Peyer's patch (tissue), 4 donors: ENCODE measurements around the gene PLXNB2. TPM values are rescaled to one million over a fixed set of nuclear protein-coding genes. Genes with fewer than 3 reads are reported as not detected.

Experiments used
- DNase-seq, 3 donors: peaks; one replicate each; pipeline ENCODE4 v3.0.0-alpha.2; 2017 to 2019
- H3K27ac ChIP-seq, 4 donors: fragments of 200-600 bp; sonication (generic); one replicate each; pipeline ENCODE4 v1.5.1; 2016 to 2019
- H3K27me3 ChIP-seq, 2 donors: fragments of 200-600 bp; sonication (generic); one replicate each; pipeline ENCODE4 v1.5.1; 2019
- H3K36me3 ChIP-seq, 3 donors: fragments of 200-600 bp; sonication (generic); one replicate each; pipeline ENCODE4 v1.5.1; 2016 to 2019
- H3K4me1 ChIP-seq, 4 donors: fragments of 200-600 bp; sonication (generic); one replicate each; pipeline ENCODE4 v1.5.1; 2016 to 2019
- H3K4me3 ChIP-seq, 4 donors: fragments of 200-600 bp; sonication (generic); 1 replicate in 3 of 4; 2 replicates in 1 of 4; pipeline ENCODE4 v1.5.1; 2016 to 2019; ENCODE audit warnings: mild to moderate bottlenecking in 1 of 4
- H3K9me3 ChIP-seq, 4 donors: fragments of 200-600 bp; sonication (generic); one replicate each; pipeline ENCODE4 v1.5.1; 2016 to 2019; ENCODE audit warnings: mild to moderate bottlenecking in 1 of 4
- POLR2A ChIP-seq, 2 donors: fragments of 450-650 bp; IDR thresholded peaks; one replicate each; pipeline ENCODE4 v1.5.1; 2017; ENCODE audit warnings: antibody characterized with exemption in 2 of 2, mild to moderate bottlenecking in 2 of 2, moderate library complexity in 2 of 2
- total RNA-seq, 4 donors: library from RNA; depleted of rRNA; stranded (reverse); fragments of >200 nt; gene quantifications; one replicate each; pipeline ENCODE4 v1.1.0, GENCODE V29; 2016
- TF ChIP-seq, protein P1 (sequence below), 6 experiments: fragments of 450-650 bp in 4 of 6; fragments of 200-600 bp in 2 of 6; sonication (generic) in 1 of 6; IDR thresholded peaks; one replicate each; pipeline ENCODE4 v1.5.1; 2017 to 2019; ENCODE audit warnings: antibody characterized with exemption in 6 of 6, mild to moderate bottlenecking in 3 of 6, moderate library complexity in 1 of 6

Gene PLXNB2
- total RNA-seq, 4 donors from 2014 or later: 182 to 597 (median 307) TPM

DNA sequence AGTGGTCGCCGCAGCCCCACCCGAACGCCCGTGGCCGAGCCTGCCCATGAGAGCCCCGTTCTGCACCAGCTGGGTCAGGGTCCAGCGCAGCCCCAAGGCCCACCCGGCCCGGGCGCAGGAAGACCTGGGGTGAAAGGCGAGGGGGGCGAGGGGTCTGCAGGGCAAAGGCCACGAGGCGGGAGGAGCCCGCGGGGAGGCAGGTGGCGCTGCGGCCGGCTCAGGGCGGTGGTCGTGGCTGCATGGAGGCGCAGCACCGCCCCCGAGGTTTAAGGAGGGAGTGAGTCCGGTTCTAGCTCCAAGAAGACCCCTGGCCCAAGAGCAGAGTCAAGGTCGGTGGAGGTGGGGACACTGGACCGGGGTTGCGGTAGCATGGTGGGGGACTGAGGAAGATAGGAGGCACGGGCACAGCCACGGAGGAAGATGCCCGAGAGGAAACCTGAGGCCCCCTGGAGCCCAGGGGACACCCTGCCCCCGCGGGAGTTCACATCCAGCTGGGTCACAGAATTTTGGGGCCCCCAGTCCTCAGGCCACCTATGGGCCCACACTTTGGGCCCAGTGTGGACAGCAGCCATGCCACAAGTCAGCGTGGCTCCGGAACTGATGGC is 55.9 kb downstream of the PLXNB2 start:
- Histone ChIP-seq H3K9me3 (no peaks in the 10 kb centered on the region), H3K4me1 (peaks cover 9 to 46% (median 27%) of the 10 kb centered on the region in 4 donors), H3K27ac (peak overlapping the region; percentile 56 to 82 (median 70)), H3K27me3 (no peaks in the 10 kb centered on the region), H3K36me3 (peaks cover 0 to 6% (median 0%) of the 10 kb centered on the region in 3 donors), H3K4me3 (peak overlapping the region; percentile 58 to 87 (median 71))
- no peak for TF ChIP-seq POLR2A (IDR thresholded peaks at IDR 0.05)
- TF ChIP-seq, protein P1, sequence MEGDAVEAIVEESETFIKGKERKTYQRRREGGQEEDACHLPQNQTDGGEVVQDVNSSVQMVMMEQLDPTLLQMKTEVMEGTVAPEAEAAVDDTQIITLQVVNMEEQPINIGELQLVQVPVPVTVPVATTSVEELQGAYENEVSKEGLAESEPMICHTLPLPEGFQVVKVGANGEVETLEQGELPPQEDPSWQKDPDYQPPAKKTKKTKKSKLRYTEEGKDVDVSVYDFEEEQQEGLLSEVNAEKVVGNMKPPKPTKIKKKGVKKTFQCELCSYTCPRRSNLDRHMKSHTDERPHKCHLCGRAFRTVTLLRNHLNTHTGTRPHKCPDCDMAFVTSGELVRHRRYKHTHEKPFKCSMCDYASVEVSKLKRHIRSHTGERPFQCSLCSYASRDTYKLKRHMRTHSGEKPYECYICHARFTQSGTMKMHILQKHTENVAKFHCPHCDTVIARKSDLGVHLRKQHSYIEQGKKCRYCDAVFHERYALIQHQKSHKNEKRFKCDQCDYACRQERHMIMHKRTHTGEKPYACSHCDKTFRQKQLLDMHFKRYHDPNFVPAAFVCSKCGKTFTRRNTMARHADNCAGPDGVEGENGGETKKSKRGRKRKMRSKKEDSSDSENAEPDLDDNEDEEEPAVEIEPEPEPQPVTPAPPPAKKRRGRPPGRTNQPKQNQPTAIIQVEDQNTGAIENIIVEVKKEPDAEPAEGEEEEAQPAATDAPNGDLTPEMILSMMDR (IDR thresholded peaks at IDR 0.05): no peak
- no peak for DNase-seq

GRCh38 chr22:50250555-50251476 is 56.6 kb downstream of the PLXNB2 start, which contains the start of gene HDAC10:
TSS of gene HDAC10 (minus strand) at chr22:50251265. CDS start at chr22:50251032, 233 bp downstream.
- DNase-seq: peak; percentile 80 to 93 (median 92)
- Histone ChIP-seq H3K4me3 (peak within 1 kb of the TSS; percentile 58 to 87 (median 71)), H3K36me3 (peaks cover 0 to 13% (median 0%) of the 10 kb centered on the region in 3 donors), H3K27me3 (no peaks in the 10 kb centered on the region), H3K27ac (peak within 1 kb of the TSS; percentile 56 to 82 (median 70)), H3K9me3 (no peaks in the 10 kb centered on the region), H3K4me1 (peaks cover 9 to 52% (median 30%) of the 10 kb centered on the region in 4 donors)
- peak; percentile 23 to 51 for TF ChIP-seq POLR2A (IDR thresholded peaks at IDR 0.05)
- TF ChIP-seq, protein P1 (IDR thresholded peaks at IDR 0.05): no peak

- peak overlapping the region in 2 of 4 donors; percentile 70 to 82 for H3K27ac ChIP-seq
- DNase-seq: no peak
- peak overlapping the region; percentile 58 to 87 (median 71) for H3K4me3 ChIP-seq
- H3K36me3 ChIP-seq: peaks cover 0 to 13% (median 0%) of the 10 kb centered on the region in 3 donors
- H3K4me1 ChIP-seq: peaks cover 9 to 58% (median 35%) of the 10 kb centered on the region in 4 donors
- no peaks in the 10 kb centered on the region for H3K27me3 ChIP-seq
- TF ChIP-seq, protein P1 (IDR thresholded peaks at IDR 0.05): no peak
- TF ChIP-seq POLR2A (IDR thresholded peaks at IDR 0.05): no peak
- no peaks in the 10 kb centered on the region for H3K9me3 ChIP-seq
These were observed 57.2 kb downstream of the PLXNB2 start for GRCh38 chr22:50250249-50250554.

GRCh38 chr22:50249341-50250248 is 57.9 kb downstream of the PLXNB2 start:
- H3K36me3 ChIP-seq: peaks cover 0 to 13% (median 0%) of the 10 kb centered on the region in 3 donors
- H3K27me3 ChIP-seq: no peaks in the 10 kb centered on the region
- no peaks in the 10 kb centered on the region for H3K9me3 ChIP-seq
- no peak overlapping the region for H3K27ac ChIP-seq
- no peak for TF ChIP-seq POLR2A (IDR thresholded peaks at IDR 0.05)
- TF ChIP-seq, protein P1 (IDR thresholded peaks at IDR 0.05): no peak
- peak overlapping the region in 2 of 4 donors; percentile 74 to 87 for H3K4me3 ChIP-seq
- no peak for DNase-seq
- peaks cover 9 to 58% (median 35%) of the 10 kb centered on the region in 4 donors for H3K4me1 ChIP-seq
